ENCODE measurements around the gene ARFGAP1.
"Not testable (repeated sequence)": the region's sequence is repeated elsewhere in the genome, so short reads cannot be mapped to it uniquely, and the experiment has no call there.

Gene ARFGAP1

GRCh38 chr20:63334356-63334755 lies 61.7 kb downstream of the ARFGAP1 start:
- no peak for DNase-seq (ENCODE audit: low spot score)

GRCh38 chr20:63335060-63335459 lies 62.4 kb downstream of the ARFGAP1 start:
- not testable (repeated sequence) for DNase-seq (ENCODE audit: low spot score)

DNA sequence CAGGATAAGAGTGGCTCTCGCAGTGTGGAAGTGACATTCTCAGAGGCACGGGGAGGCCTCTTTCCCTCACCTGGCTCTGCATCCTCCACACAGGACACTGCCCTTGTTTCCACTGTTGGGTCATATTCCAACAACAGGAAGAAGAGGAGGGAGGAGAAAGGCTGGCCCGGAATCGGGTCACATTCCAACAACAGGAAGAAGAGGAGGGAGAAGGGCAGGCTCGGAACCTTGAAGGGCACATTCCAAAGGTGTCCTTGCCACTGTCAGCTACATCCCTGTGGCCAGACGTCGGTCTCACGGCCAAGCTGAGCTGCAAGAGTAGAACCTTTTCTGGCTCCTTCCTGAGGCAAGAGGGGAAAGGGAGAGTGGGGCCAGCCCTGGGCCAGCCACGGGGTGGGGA lies 63.1 kb downstream of the ARFGAP1 start:
- no peak for DNase-seq (ENCODE audit: low spot score)

- no peak for DNase-seq (ENCODE audit: low spot score)
Measured at GRCh38 chr20:63336232-63336752, 63.7 kb downstream of the ARFGAP1 start.

GRCh38 chr20:63337786-63338420 lies 65.3 kb downstream of the ARFGAP1 start:
- DNase-seq (ENCODE audit: low spot score): no peak

Measured in AG08396 (cell line).